Measurements from ENCODE around the gene SSU72.
"Not testable (repeated sequence)": the region's sequence is repeated elsewhere in the genome, so short reads cannot be mapped to it uniquely, and the experiment has no call there.

SSU72 gene

GRCh38 chr1:1540090-1540817 lies 34.4 kb downstream of the SSU72 start, which contains the start of gene TMEM240:
Gene TMEM240 (minus strand): TSS chr1:1540624. CDS start chr1:1540346, 278 bp downstream.
- peak; percentile 51 for DNase-seq

- DNase-seq: no peak
These were observed 35.2 kb downstream of the SSU72 start for GRCh38 chr1:1539310-1540089.

GRCh38 chr1:1538989-1539309 lies 35.7 kb downstream of the SSU72 start:
- DNase-seq: no peak

- no peak for DNase-seq
These were observed 36.3 kb downstream of the SSU72 start for GRCh38 chr1:1538334-1538733.

GRCh38 chr1:1537626-1538250 lies 36.9 kb downstream of the SSU72 start:
- DNase-seq: no peak

GRCh38 chr1:1536938-1537546 lies 37.6 kb downstream of the SSU72 start:
- DNase-seq: no peak

GRCh38 chr1:1536019-1536937 lies 38.4 kb downstream of the SSU72 start:
- DNase-seq: no peak

- DNase-seq: no peak
These were observed 39.3 kb downstream of the SSU72 start for GRCh38 chr1:1535201-1536018.

GRCh38 chr1:1534401-1535154 lies 40.1 kb downstream of the SSU72 start:
- DNase-seq: no peak

- not testable (repeated sequence) for DNase-seq
These were observed 40.8 kb downstream of the SSU72 start for GRCh38 chr1:1533894-1534291.

- not testable (repeated sequence) for DNase-seq
These were observed 41.3 kb downstream of the SSU72 start for GRCh38 chr1:1533176-1533893.

GRCh38 chr1:1531947-1532346 lies 42.7 kb downstream of the SSU72 start:
- no peak for DNase-seq

GRCh38 chr1:1529936-1530335 lies 44.7 kb downstream of the SSU72 start:
- DNase-seq: no peak

GRCh38 chr1:1529321-1529720 lies 45.3 kb downstream of the SSU72 start:
- no peak for DNase-seq

- no peak for DNase-seq
These were observed 46.1 kb downstream of the SSU72 start for GRCh38 chr1:1528301-1529267.

- DNase-seq: no peak
These were observed 47.4 kb downstream of the SSU72 start for GRCh38 chr1:1527092-1527816.

- not testable (repeated sequence) for DNase-seq
These were observed 48.2 kb downstream of the SSU72 start for GRCh38 chr1:1526476-1526875.
